K562 (cell line): ENCODE measurements around the gene DGKZ.

ENCODE experiments used
- MAFG ChIP-seq: fragments of 450-650 bp; conservative IDR thresholded peaks from 2 replicates; pipeline ENCODE4 v1.6.1; 2016; ENCODE audit warnings: missing genetic modification characterization, missing compliant biosample characterization
- POLR2AphosphoS2 ChIP-seq: IDR thresholded peaks from 2 replicates; pipeline ENCODE4 v1.6.1; 2012; ENCODE audit warnings: low read length, improper control_type of control experiment
- POLR2AphosphoS5 ChIP-seq: IDR thresholded peaks from 2 replicates; pipeline ENCODE4 v1.6.1; 2011; ENCODE audit warnings: mild to moderate bottlenecking, low read depth, low read length, moderate library complexity; ENCODE audit not compliant: control insufficient read depth, insufficient read depth
- SPI1 ChIP-seq: IDR thresholded peaks from 2 replicates; pipeline ENCODE4 v1.6.1; 2011; ENCODE audit warnings: low read depth, low read length, control low read depth, borderline replicate concordance
- TRIM24 ChIP-seq, 2 experiments: fragments of 450-650 bp; IDR thresholded peaks; 2 replicates each; pipeline ENCODE4 v1.6.1; 2016
- ZNF133 ChIP-seq: fragments of 250-450 bp; sonication (Bioruptor Pico); IDR thresholded peaks from 2 replicates; pipeline ENCODE4 v1.4.0; 2020; ENCODE audit warnings: mild to moderate bottlenecking
- ZNF644 ChIP-seq: fragments of 200-800 bp; sonication (Bioruptor generic); IDR thresholded peaks from 2 replicates; pipeline ENCODE4 v1.6.1; 2016; ENCODE audit warnings: low read depth, missing genetic modification characterization, missing compliant biosample characterization

DNA sequence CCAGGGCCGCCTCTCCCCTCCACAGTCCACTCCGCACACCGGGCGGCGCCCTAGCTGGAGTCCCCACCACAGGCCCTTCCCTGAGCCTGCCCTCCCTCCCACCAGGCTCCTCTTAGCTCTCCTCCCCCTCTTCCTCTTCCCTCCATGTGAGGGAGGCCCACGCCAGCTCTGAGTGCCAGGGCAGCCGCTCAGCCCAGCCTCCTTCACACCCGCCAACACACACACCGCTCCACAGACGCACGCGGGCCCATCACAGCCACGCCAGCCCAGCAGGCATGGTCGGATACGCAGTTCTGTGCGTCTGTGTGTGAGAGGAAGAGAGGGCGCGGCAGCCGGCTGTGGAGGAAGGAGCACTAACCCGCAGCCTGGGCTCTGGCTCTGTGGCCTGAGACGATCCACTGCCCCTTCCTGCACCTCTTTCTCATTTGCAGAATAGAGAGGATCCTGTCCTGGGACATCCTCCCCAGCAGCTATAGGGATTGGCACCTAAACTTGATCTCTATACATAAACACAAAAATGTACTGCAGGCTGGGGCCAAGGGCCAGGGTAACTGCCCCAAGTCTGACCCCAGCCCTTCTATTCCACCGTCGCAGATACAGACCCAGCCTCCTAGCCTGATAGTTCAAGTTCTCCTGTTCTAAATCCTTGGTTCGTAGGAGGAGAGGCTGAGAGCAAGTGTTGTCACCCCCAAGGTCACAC lies 40.8 kb downstream of the DGKZ start:
- TF ChIP-seq POLR2AphosphoS2 (no peak), ZNF133 (CRISPR knock-in tag) (no peak), TRIM24 (IDR thresholded peaks at IDR 0.05) (no peak), SPI1 (no peak), ZNF644 (tag) (no peak), POLR2AphosphoS5 (no peak), MAFG (no peak)
